ENCODE measurements around the gene GCDH.
A peak's percentile ranks its signal among the peaks of the same experiment; 100 is the strongest.
"Not testable (repeated sequence)": the region's sequence is repeated elsewhere in the genome, so short reads cannot be mapped to it uniquely, and the experiment has no call there.

Gene GCDH

GRCh38 chr19:12907166-12907565 is 16.2 kb downstream of the GCDH start:
- DNase-seq (ENCODE audit: low spot score): no peak

GRCh38 chr19:12912571-12912970 is 21.6 kb downstream of the GCDH start:
- DNase-seq (ENCODE audit: low spot score): no peak

- DNase-seq (ENCODE audit: low spot score): peak; percentile 83
Measured at GRCh38 chr19:12913011-12913561, 22.1 kb downstream of the GCDH start.

- DNase-seq (ENCODE audit: low spot score): no peak
Measured at GRCh38 chr19:12913851-12914690, 23.1 kb downstream of the GCDH start.

- not testable (repeated sequence) for DNase-seq (ENCODE audit: low spot score)
Measured at GRCh38 chr19:12915860-12916259, 24.9 kb downstream of the GCDH start.

GRCh38 chr19:12918253-12918652 is 27.3 kb downstream of the GCDH start:
- no peak for DNase-seq (ENCODE audit: low spot score)

GRCh38 chr19:12921047-12921446 is 30.1 kb downstream of the GCDH start:
- DNase-seq (ENCODE audit: low spot score): no peak

- no peak for DNase-seq (ENCODE audit: low spot score)
Measured at GRCh38 chr19:12922959-12923358, 32.0 kb downstream of the GCDH start.

- no peak for DNase-seq (ENCODE audit: low spot score)
Measured at GRCh38 chr19:12924621-12925310, 33.8 kb downstream of the GCDH start.

GRCh38 chr19:12930002-12930645 is 39.2 kb downstream of the GCDH start:
- DNase-seq (ENCODE audit: low spot score): no peak

GRCh38 chr19:12932392-12933286 is 41.7 kb downstream of the GCDH start:
- DNase-seq (ENCODE audit: low spot score): no peak

GRCh38 chr19:12933287-12934072 is 42.5 kb downstream of the GCDH start, which contains the start of gene FARSA:
Gene FARSA (minus strand): TSS chr19:12933711. CDS start chr19:12933696, 15 bp downstream.
- DNase-seq (ENCODE audit: low spot score): peak; percentile 95

- no peak for DNase-seq (ENCODE audit: low spot score)
Measured at GRCh38 chr19:12935071-12935470, 44.1 kb downstream of the GCDH start.

- DNase-seq (ENCODE audit: low spot score): no peak
Measured at GRCh38 chr19:12936582-12936981, 45.6 kb downstream of the GCDH start.

GRCh38 chr19:12937093-12937926 is 46.4 kb downstream of the GCDH start:
- DNase-seq (ENCODE audit: low spot score): no peak

- DNase-seq (ENCODE audit: low spot score): peak; percentile 99
Measured at GRCh38 chr19:12937927-12938778, 47.2 kb downstream of the GCDH start, which contains the start of gene CALR. Gene CALR (plus strand): TSS chr19:12938609. CDS start chr19:12938680, 71 bp downstream.

GRCh38 chr19:12938779-12939601 is 48.0 kb downstream of the GCDH start:
- no peak for DNase-seq (ENCODE audit: low spot score)

GRCh38 chr19:12939975-12940423 is 49.0 kb downstream of the GCDH start:
- no peak for DNase-seq (ENCODE audit: low spot score)

Data from putamen (tissue), 1 donor.